CD14-positive monocyte (primary cell): Measurements from ENCODE around the gene FUT4. TPM values are rescaled to one million over a fixed set of nuclear protein-coding genes. Genes with fewer than 3 reads are reported as not detected.

Experiments
- DNase-seq, 3 donors: peaks; one replicate each; pipeline ENCODE4 v3.0.0-alpha.2; 2011 to 2022
- H2AFZ ChIP-seq: 2 replicates; pipeline ENCODE4 v1.6.0; 2012; ENCODE audit warnings: mild to moderate bottlenecking, low read depth, low read length, inconsistent platforms; ENCODE audit not compliant: insufficient read depth, poor library complexity, severe bottlenecking
- H3K27ac ChIP-seq, 2 donors: 1 replicate in 1 of 2; 2 replicates in 1 of 2; pipeline ENCODE4 v1.5.1; 2012 to 2013; ENCODE audit warnings: low read length in 2 of 2, control low read depth in 1 of 2, inconsistent platforms in 1 of 2, low read depth in 1 of 2, mild to moderate bottlenecking in 1 of 2
- H3K27me3 ChIP-seq, 2 donors: one replicate each; pipeline versions ENCODE4 v1.6.0 to v1.6.1; 2011 to 2013; ENCODE audit warnings: low read length in 2 of 2; ENCODE audit not compliant: control insufficient read depth in 2 of 2, insufficient read depth in 2 of 2
- H3K36me3 ChIP-seq, 2 donors: replicated peaks in 1 of 2; 1 replicate in 1 of 2; 2 replicates in 1 of 2; pipeline versions ENCODE4 v1.5.1 to v1.6.1; 2012 to 2013; ENCODE audit warnings: low read length in 2 of 2, control low read depth in 1 of 2, inconsistent platforms in 1 of 2, mild to moderate bottlenecking in 1 of 2; ENCODE audit not compliant: insufficient read depth in 2 of 2, control insufficient read depth in 1 of 2
- H3K4me1 ChIP-seq, 2 donors: 1 replicate in 1 of 2; 2 replicates in 1 of 2; pipeline versions ENCODE4 v1.5.1 to v1.6.1; 2012 to 2013; ENCODE audit warnings: low read length in 2 of 2, control low read depth in 1 of 2, inconsistent platforms in 1 of 2, mild to moderate bottlenecking in 1 of 2, moderate library complexity in 1 of 2; ENCODE audit not compliant: insufficient read depth in 2 of 2, control insufficient read depth in 1 of 2
- H3K4me2 ChIP-seq: replicated peaks from 2 replicates; pipeline ENCODE3; 2012; ENCODE audit warnings: low read length, moderate library complexity, mild to moderate bottlenecking; ENCODE audit not compliant: poor library complexity, severe bottlenecking; ENCODE audit errors: extremely low read depth
- H3K4me3 ChIP-seq, 3 experiments: fragments of 200-600 bp in 1 of 3; sonication (generic) in 1 of 3; replicated peaks in 1 of 3; 1 replicate in 2 of 3; 2 replicates in 1 of 3; pipeline ENCODE4 v1.5.1; 2011 to 2013; ENCODE audit warnings: low read length in 3 of 3, mild to moderate bottlenecking in 3 of 3, control low read depth in 2 of 3, low read depth in 2 of 3, inconsistent platforms in 1 of 3, moderate library complexity in 1 of 3
- H3K79me2 ChIP-seq: 2 replicates; pipeline ENCODE4 v1.6.0; 2012; ENCODE audit warnings: mild to moderate bottlenecking, control low read depth, inconsistent platforms, low read length, moderate library complexity; ENCODE audit not compliant: insufficient read depth
- H3K9ac ChIP-seq: 2 replicates; pipeline ENCODE4 v1.6.0; 2017; ENCODE audit warnings: low read length, mild to moderate bottlenecking; ENCODE audit not compliant: insufficient read depth, poor library complexity, severe bottlenecking
- H3K9me3 ChIP-seq, 2 donors: replicated peaks in 1 of 2; 1 replicate in 1 of 2; 2 replicates in 1 of 2; pipeline versions ENCODE4 v1.5.1 to v1.6.1; 2012 to 2013; ENCODE audit warnings: low read length in 2 of 2, control low read depth in 1 of 2; ENCODE audit not compliant: control insufficient read depth in 1 of 2, insufficient read depth in 1 of 2
- H4K20me1 ChIP-seq: 2 replicates; pipeline ENCODE4 v1.6.0; 2012; ENCODE audit warnings: mild to moderate bottlenecking, low read length, control low read depth, moderate library complexity; ENCODE audit not compliant: insufficient read depth
- H3K27ac Mint-ChIP-seq, 7 donors: one replicate each; pipeline ENCODE4 v1.8.0; 2020; ENCODE audit warnings: mild to moderate bottlenecking in 7 of 7, mixed read lengths in 7 of 7, moderate library complexity in 6 of 7, inconsistent platforms in 2 of 7
- H3K27me3 Mint-ChIP-seq, 3 donors: one replicate each; pipeline ENCODE4 v1.8.0; 2021 to 2022; ENCODE audit warnings: low read depth in 3 of 3, mild to moderate bottlenecking in 3 of 3, mixed read lengths in 3 of 3, moderate library complexity in 3 of 3, inconsistent platforms in 1 of 3
- H3K36me3 Mint-ChIP-seq, 2 donors: one replicate each; pipeline ENCODE4 v1.8.0; 2020; ENCODE audit warnings: mixed read lengths in 2 of 2, inconsistent platforms in 1 of 2, mild to moderate bottlenecking in 1 of 2
- H3K4me1 Mint-ChIP-seq: one replicate; pipeline ENCODE4 v1.8.0; 2020; ENCODE audit warnings: mild to moderate bottlenecking, mixed read lengths
- H3K4me3 Mint-ChIP-seq, 2 donors: one replicate each; pipeline ENCODE4 v1.8.0; 2020; ENCODE audit warnings: mild to moderate bottlenecking in 2 of 2, mixed read lengths in 2 of 2, moderate library complexity in 1 of 2
- H3K9me3 Mint-ChIP-seq, 7 donors: one replicate each; pipeline ENCODE4 v1.8.0; 2020 to 2022; ENCODE audit warnings: mixed read lengths in 7 of 7, mild to moderate bottlenecking in 6 of 7, moderate library complexity in 6 of 7, inconsistent platforms in 2 of 7
- CTCF ChIP-seq: fragments of 200-600 bp; IDR thresholded peaks from one replicate; pipeline ENCODE4 v1.8.0; 2022; ENCODE audit warnings: antibody characterized with exemption, mild to moderate bottlenecking
- WGBS: methylation state at CpG from one replicate; pipeline ENCODE4 v1.1.5; 2013; ENCODE audit warnings: missing lambda C conversion rate; ENCODE audit not compliant: insufficient coverage; 5-methylcytosine and 5-hydroxymethylcytosine counted together
- intact Hi-C, 2 donors: fragments of 100-400 bp; cut with micrococcal nuclease; formaldehyde crosslinking; loops; one replicate each; pipeline versions ENCODE4 v1.15.0 to v1.15.1; 2023
- polyA plus RNA-seq, 3 donors: library from polyadenylated mRNA; depleted of rRNA in 1 of 3; unstranded in 2 of 3; stranded (reverse) in 1 of 3; fragments of 300-500 nt in 2 of 3; fragments of >200 nt in 1 of 3; fragmentation: Illumina TruSeq in 2 of 3; gene quantifications; 1 replicate in 2 of 3; 2 replicates in 1 of 3; pipeline ENCODE4 v1.2.3, GENCODE V29; 2012 to 2021

The FUT4 gene
- polyA plus RNA-seq, 3 donors = 5.4 to 19.9 (median 6.5) TPM

GRCh38 chr11:94584978-94585377 is 41.3 kb downstream of the FUT4 start:
- H3K9ac ChIP-seq = no peak overlapping the region
- Mint-ChIP-seq H3K9me3 (no peaks in the 10 kb centered on the region), H3K4me3 (no peak overlapping the region), H3K4me1 (peaks cover 48% of the 10 kb centered on the region), H3K27me3 (no peaks in the 10 kb centered on the region), H3K27ac (peak overlapping the region; percentile 95 to 99 (median 98)), H3K36me3 (peaks cover 29 to 42% of the 10 kb centered on the region in 2 donors)
- H3K27ac ChIP-seq = peak overlapping the region; percentile 82 to 97
- no peak for TF ChIP-seq CTCF
- no peak overlapping the region for H3K4me2 ChIP-seq
- no peaks in the 10 kb centered on the region for H3K27me3 ChIP-seq
- WGBS = no CpG with 5 or more reads among the region's 5 CpGs
- no peak overlapping the region for H3K4me3 ChIP-seq
- H2AFZ ChIP-seq = no peak overlapping the region
- peaks cover 15 to 22% of the 10 kb centered on the region in 2 donors for H3K36me3 ChIP-seq
- DNase-seq = no peak
- intact Hi-C loops = loop anchor here in 1 of 2 donors (5.0 kb wide), 1 partner anchor 38 kb away; no protein-coding TSS in a partner anchor
- H4K20me1 ChIP-seq = no peaks in the 10 kb centered on the region
- H3K79me2 ChIP-seq = peaks cover 52% of the 10 kb centered on the region
- peaks cover 36 to 43% of the 10 kb centered on the region in 2 donors for H3K4me1 ChIP-seq
- no peaks in the 10 kb centered on the region for H3K9me3 ChIP-seq

- intact Hi-C loops = no loop called here
Measured at GRCh38 chr11:94585399-94585798, 41.7 kb downstream of the FUT4 start.

More at GRCh38 chr11:94585399-94585798, 41.7 kb downstream of the FUT4 start:
- Histone ChIP-seq H2AFZ (no peak overlapping the region), H3K9me3 (no peaks in the 10 kb centered on the region), H3K4me1 (peaks cover 36 to 43% of the 10 kb centered on the region in 2 donors), H3K9ac (no peak overlapping the region), H3K79me2 (peaks cover 48% of the 10 kb centered on the region), H3K27me3 (no peaks in the 10 kb centered on the region), H3K27ac (peak overlapping the region in 1 of 2 donors; percentile 97), H3K36me3 (peaks cover 20 to 26% of the 10 kb centered on the region in 2 donors), H3K4me3 (no peak overlapping the region), H4K20me1 (no peaks in the 10 kb centered on the region), H3K4me2 (no peak overlapping the region)
- Mint-ChIP-seq H3K36me3 (peaks cover 31 to 47% of the 10 kb centered on the region in 2 donors), H3K27ac (peak overlapping the region in 4 of 7 donors; percentile 43 to 99 (median 98)), H3K4me3 (no peak overlapping the region), H3K27me3 (no peaks in the 10 kb centered on the region), H3K4me1 (peaks cover 45% of the 10 kb centered on the region), H3K9me3 (no peaks in the 10 kb centered on the region)
- no peak for DNase-seq
- TF ChIP-seq CTCF = no peak
- WGBS = no CpG with 5 or more reads among the region's 3 CpGs
